Activated CD8-positive, alpha-beta memory T cell treated with anti-CD3 and anti-CD28 coated beads, Interleukin-2, amount 10 ng/mL, durations not matched to agents 7 days and 5 days (primary cell): ENCODE measurements around the gene MTRR. TPM values are rescaled to one million over a fixed set of nuclear protein-coding genes. Genes with fewer than 3 reads are reported as not detected.

Source experiments
- ATAC-seq: fragments of 150-1000 bp; cut with Tn5 transposase; one replicate; pipeline ENCODE4 v1.10.0; 2021; ENCODE audit warnings: moderate library complexity
- CTCF ChIA-PET: fragments of 350-600 bp; sonication (Branson Sonifier 250); formaldehyde crosslinking; loops from one replicate; lab custom pipeline; 2021; ENCODE audit warnings: antibody characterized with exemption; lab: Charles Lee
- DNase-seq: peaks from one replicate; pipeline ENCODE4 v3.0.0-alpha.2; 2020
- H3K27ac Mint-ChIP-seq: one replicate; pipeline ENCODE4 v1.8.0; 2021; ENCODE audit warnings: mild to moderate bottlenecking, mixed read lengths
- H3K27me3 Mint-ChIP-seq: one replicate; pipeline ENCODE4 v1.8.0; 2021; ENCODE audit warnings: mixed read lengths
- H3K36me3 Mint-ChIP-seq: one replicate; pipeline ENCODE4 v1.8.0; 2021; ENCODE audit warnings: mild to moderate bottlenecking, mixed read lengths
- H3K4me1 Mint-ChIP-seq: one replicate; pipeline ENCODE4 v1.8.0; 2021; ENCODE audit warnings: mixed read lengths
- H3K4me3 Mint-ChIP-seq: one replicate; pipeline ENCODE4 v1.8.0; 2021; ENCODE audit warnings: mild to moderate bottlenecking, moderate library complexity, mixed read lengths
- H3K9me3 Mint-ChIP-seq: one replicate; pipeline ENCODE4 v1.8.0; 2022; ENCODE audit warnings: low read depth, mixed read lengths
- total RNA-seq, 2 experiments: library from RNA; stranded (reverse); gene quantifications; one replicate each; pipeline ENCODE4 v1.2.3, GENCODE V29; 2021

Gene MTRR
- total RNA-seq, 2 experiments from 2014 or later, result 46.9 to 62.4 TPM

DNA sequence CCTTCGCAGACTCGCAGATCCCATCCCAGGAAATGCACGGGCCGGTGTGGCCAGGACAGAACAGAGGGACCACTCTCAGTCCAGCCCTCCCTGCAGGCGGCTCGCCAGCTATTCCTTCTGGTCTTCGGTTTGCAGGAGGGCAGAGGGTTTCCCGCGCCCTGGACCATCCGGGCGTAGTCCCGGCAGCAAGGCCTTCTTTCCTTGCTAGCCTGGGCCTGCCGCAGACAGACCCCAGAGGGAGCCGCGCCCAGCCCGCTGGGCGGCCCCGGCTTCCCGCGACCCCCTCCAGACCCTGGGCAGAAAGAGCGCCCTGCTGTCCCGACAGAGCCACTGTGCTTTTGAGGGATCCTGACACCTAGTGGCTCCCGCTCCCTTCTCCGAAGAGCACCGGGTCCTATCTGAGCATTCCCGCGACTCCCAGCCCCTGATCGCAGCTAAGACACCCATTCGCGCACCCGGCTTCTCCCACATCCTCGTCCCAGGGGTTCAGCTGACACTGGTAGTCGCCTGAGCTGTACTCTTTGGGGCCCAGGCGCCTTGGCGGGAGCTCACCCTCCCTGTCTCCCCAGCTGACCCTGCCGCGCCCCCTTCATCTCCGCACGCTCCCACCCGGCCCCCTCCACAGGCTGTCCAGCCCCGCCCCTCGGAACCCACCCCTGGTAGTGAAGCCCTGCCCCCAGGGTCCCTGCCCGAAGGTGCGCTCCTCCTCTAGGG, 19.1 kb upstream of the MTRR start:
- Mint-ChIP-seq H3K4me1 (peaks cover 19% of the 10 kb centered on the region), H3K4me3 (peak overlapping the region; percentile 16), H3K9me3 (no peaks in the 10 kb centered on the region), H3K27me3 (peaks cover 60% of the 10 kb centered on the region), H3K36me3 (peaks cover 1% of the 10 kb centered on the region), H3K27ac (no peak overlapping the region)
- CTCF ChIA-PET, result interaction anchor here (2.6 kb wide), 1 partner anchor 10 kb away, joined by 7 read pairs; no protein-coding TSS in a partner anchor
- no peak for ATAC-seq
- no peak for DNase-seq

GRCh38 chr5:7850395-7851239, 18.3 kb upstream of the MTRR start, which contains the start of gene CFAP90:
CFAP90 (minus strand) TSS chr5:7851133; CDS start chr5:7851021, 112 bp downstream.
- DNase-seq (no peak), ATAC-seq (peak; percentile 48)
- Mint-ChIP-seq H3K4me1 (peaks cover 19% of the 10 kb centered on the region), H3K27me3 (peaks cover 56% of the 10 kb centered on the region), H3K27ac (no peak within 1 kb of the TSS), H3K4me3 (peak within 1 kb of the TSS; percentile 41), H3K36me3 (peaks cover 1% of the 10 kb centered on the region), H3K9me3 (no peaks in the 10 kb centered on the region)
- CTCF ChIA-PET, result interaction anchor here (2.6 kb wide), 1 partner anchor 10 kb away, joined by 7 read pairs; no protein-coding TSS in a partner anchor

DNA sequence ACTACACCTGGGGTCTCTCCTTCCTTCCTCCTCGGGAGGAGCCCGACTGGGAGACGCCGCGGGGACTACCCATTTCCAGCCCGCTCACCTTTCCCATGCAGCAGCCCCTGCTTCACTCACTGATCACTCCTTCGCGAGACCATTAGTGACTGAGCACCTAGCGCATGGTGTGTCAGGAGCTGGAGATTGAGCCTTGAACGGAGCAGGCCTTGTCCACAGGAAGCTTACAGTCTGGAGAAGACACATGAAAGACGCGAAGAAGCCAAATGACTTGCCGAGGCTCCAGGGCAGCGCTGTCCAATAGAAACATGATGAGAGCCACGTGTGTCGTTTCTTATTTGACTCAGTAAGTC, 17.7 kb upstream of the MTRR start:
- H3K4me3 Mint-ChIP-seq, result peak overlapping the region; percentile 41
- H3K36me3 Mint-ChIP-seq, result peaks cover 1% of the 10 kb centered on the region
- CTCF ChIA-PET, result interaction anchor here (2.6 kb wide), 1 partner anchor 9 kb away, joined by 7 read pairs; no protein-coding TSS in a partner anchor
- ATAC-seq (no peak), DNase-seq (no peak)
- H3K27me3 Mint-ChIP-seq, result peaks cover 56% of the 10 kb centered on the region
- H3K4me1 Mint-ChIP-seq, result peaks cover 19% of the 10 kb centered on the region
- H3K9me3 Mint-ChIP-seq, result no peaks in the 10 kb centered on the region
- H3K27ac Mint-ChIP-seq, result no peak overlapping the region

DNA sequence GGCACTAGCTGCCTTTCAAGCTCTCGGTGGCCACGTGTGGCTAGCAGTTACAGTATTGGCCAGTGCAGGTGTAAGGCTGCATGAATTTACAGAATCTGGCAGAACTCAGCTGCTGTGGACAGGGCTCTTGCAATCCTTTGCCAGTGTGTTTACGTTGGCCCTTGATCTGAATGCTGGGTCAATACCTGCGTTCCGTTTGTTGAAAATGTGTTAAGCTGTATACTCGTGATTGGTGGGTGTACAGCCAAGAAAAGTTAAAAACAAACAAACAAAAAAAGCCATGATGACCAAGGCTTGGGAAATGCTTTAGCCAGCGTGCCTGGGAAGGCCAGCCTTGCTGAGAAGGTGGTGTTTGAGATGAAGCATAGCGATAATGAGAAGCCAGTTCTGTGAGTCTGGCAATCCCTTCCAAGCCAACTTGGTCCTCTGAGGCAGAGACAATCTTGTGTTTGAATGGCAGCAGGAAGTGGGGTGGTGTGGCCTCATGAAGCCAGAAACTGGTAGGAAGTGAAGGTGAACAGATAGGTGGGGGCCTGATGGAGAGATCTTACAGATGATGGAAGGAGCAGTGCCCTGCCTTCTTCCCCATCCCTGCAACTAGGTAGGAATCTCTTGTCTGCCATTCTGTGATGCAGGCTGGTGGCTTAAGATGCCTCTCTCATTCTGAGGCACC, 17.2 kb upstream of the MTRR start:
- H3K27me3 Mint-ChIP-seq, result peaks cover 56% of the 10 kb centered on the region
- no peak overlapping the region for H3K27ac Mint-ChIP-seq
- CTCF ChIA-PET, result interaction anchor here (2.6 kb wide), 1 partner anchor 8 kb away, joined by 7 read pairs; no protein-coding TSS in a partner anchor
- DNase-seq (peak; percentile 53), ATAC-seq (peak; percentile 40)
- no peak overlapping the region for H3K4me3 Mint-ChIP-seq
- H3K36me3 Mint-ChIP-seq, result peaks cover 1% of the 10 kb centered on the region
- H3K9me3 Mint-ChIP-seq, result no peaks in the 10 kb centered on the region
- peaks cover 20% of the 10 kb centered on the region for H3K4me1 Mint-ChIP-seq

DNA sequence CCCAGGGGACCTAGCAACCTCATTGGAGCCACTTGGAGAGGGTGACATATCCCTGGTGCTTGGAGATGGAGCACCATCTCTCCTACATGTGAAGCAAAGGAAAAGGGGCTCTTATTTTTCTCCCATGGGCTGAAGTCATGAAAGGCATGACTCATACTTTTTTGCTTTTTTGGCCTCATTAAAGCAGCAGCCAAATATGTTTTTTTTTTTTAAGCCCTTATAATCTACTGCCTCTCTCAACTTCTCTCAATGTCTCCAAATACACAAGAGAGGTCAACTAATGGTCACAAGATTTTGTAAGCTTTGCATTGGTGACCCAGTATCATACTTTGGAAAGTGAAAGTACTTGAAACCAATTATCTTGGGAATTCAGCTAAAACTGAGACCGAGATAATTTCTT, 16.4 kb upstream of the MTRR start:
- CTCF ChIA-PET, result no interaction called here
- no peak for DNase-seq
- Mint-ChIP-seq H3K4me3 (no peak overlapping the region), H3K9me3 (no peaks in the 10 kb centered on the region), H3K36me3 (peaks cover 1% of the 10 kb centered on the region), H3K4me1 (peaks cover 26% of the 10 kb centered on the region), H3K27me3 (peaks cover 50% of the 10 kb centered on the region), H3K27ac (no peak overlapping the region)
- no peak for ATAC-seq

- Mint-ChIP-seq H3K4me1 (peaks cover 31% of the 10 kb centered on the region), H3K27me3 (peaks cover 47% of the 10 kb centered on the region), H3K36me3 (peaks cover 4% of the 10 kb centered on the region), H3K4me3 (no peak overlapping the region), H3K9me3 (no peaks in the 10 kb centered on the region), H3K27ac (no peak overlapping the region)
- DNase-seq, result no peak
- CTCF ChIA-PET, result no interaction called here
- no peak for ATAC-seq
These were observed 16.0 kb upstream of the MTRR start for GRCh38 chr5:7852988-7853387.

GRCh38 chr5:7855611-7856010, 13.3 kb upstream of the MTRR start:
- ATAC-seq (no peak), DNase-seq (no peak)
- H3K4me1 Mint-ChIP-seq, result peaks cover 37% of the 10 kb centered on the region
- no peak overlapping the region for H3K27ac Mint-ChIP-seq
- H3K4me3 Mint-ChIP-seq, result no peak overlapping the region
- H3K9me3 Mint-ChIP-seq, result no peaks in the 10 kb centered on the region
- peaks cover 21% of the 10 kb centered on the region for H3K36me3 Mint-ChIP-seq
- peaks cover 25% of the 10 kb centered on the region for H3K27me3 Mint-ChIP-seq
- CTCF ChIA-PET, result interaction anchor here (2.1 kb wide), 1 partner anchor 17 kb away, joined by 7 read pairs; no protein-coding TSS in a partner anchor

- Mint-ChIP-seq H3K4me3 (no peak overlapping the region), H3K4me1 (peaks cover 29% of the 10 kb centered on the region), H3K27ac (no peak overlapping the region), H3K9me3 (no peaks in the 10 kb centered on the region), H3K27me3 (peaks cover 16% of the 10 kb centered on the region), H3K36me3 (peaks cover 26% of the 10 kb centered on the region)
- peak; percentile 73 for ATAC-seq
- peak; percentile 59 for DNase-seq
- CTCF ChIA-PET, result interaction anchor here (0.6 to 2.7 kb wide), 5 partner anchors 11 to 111 kb away, joined by 3 to 14 read pairs (median 7); partner anchors contain the start of genes FASTKD3 and MTRR
These were observed 12.1 kb upstream of the MTRR start for GRCh38 chr5:7856855-7857254.

DNA sequence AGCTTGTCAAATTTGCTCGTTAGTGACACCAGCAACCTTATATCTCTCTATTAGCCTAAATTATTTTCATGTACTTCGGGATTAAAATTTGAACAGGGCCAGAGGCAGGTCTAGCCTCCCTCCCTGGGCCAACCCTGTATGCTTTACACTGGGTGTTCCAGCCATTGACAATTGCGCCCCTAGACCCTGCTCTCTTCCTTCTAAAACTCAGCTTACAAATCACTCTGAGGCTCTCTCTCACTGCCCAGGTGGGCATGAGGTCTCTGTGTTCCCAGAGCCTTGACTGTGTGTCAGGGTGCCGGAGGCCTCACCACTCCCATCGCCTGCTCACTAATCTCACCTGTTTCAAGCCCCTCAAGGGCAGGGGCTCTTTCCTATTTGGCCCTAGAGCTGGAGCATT, 11.6 kb upstream of the MTRR start:
- no peak for DNase-seq
- no peak overlapping the region for H3K4me3 Mint-ChIP-seq
- H3K9me3 Mint-ChIP-seq, result no peaks in the 10 kb centered on the region
- CTCF ChIA-PET, result interaction anchor here (1.2 to 2.7 kb wide), 6 partner anchors 11 to 41 kb away, joined by 3 to 14 read pairs (median 6); partner anchors contain the start of genes FASTKD3 and MTRR
- peaks cover 26% of the 10 kb centered on the region for H3K36me3 Mint-ChIP-seq
- H3K4me1 Mint-ChIP-seq, result peaks cover 24% of the 10 kb centered on the region
- peaks cover 11% of the 10 kb centered on the region for H3K27me3 Mint-ChIP-seq
- ATAC-seq, result no peak
- H3K27ac Mint-ChIP-seq, result peak overlapping the region; percentile 80

GRCh38 chr5:7857926-7858632, 10.9 kb upstream of the MTRR start:
- ATAC-seq (peak; percentile 80), DNase-seq (peak; percentile 72)
- H3K36me3 Mint-ChIP-seq, result peaks cover 32% of the 10 kb centered on the region
- H3K27me3 Mint-ChIP-seq, result peaks cover 11% of the 10 kb centered on the region
- H3K9me3 Mint-ChIP-seq, result no peaks in the 10 kb centered on the region
- H3K27ac Mint-ChIP-seq, result peak overlapping the region; percentile 80
- CTCF ChIA-PET, result interaction anchor here (0.8 to 2.7 kb wide), 7 partner anchors 10 to 102 kb away, joined by 3 to 14 read pairs (median 4); partner anchors contain the start of genes FASTKD3 and MTRR
- no peak overlapping the region for H3K4me3 Mint-ChIP-seq
- peaks cover 22% of the 10 kb centered on the region for H3K4me1 Mint-ChIP-seq

GRCh38 chr5:7866196-7866595, 2.8 kb upstream of the MTRR start:
- DNase-seq, result no peak
- H3K36me3 Mint-ChIP-seq, result peaks cover 42% of the 10 kb centered on the region
- CTCF ChIA-PET, result interaction anchor here (2.0 to 3.0 kb wide), 2 partner anchors 9 to 20 kb away, joined by 5 to 14 read pairs; no protein-coding TSS in a partner anchor
- no peak overlapping the region for H3K4me3 Mint-ChIP-seq
- ATAC-seq, result no peak
- no peaks in the 10 kb centered on the region for H3K27me3 Mint-ChIP-seq
- no peak overlapping the region for H3K27ac Mint-ChIP-seq
- H3K9me3 Mint-ChIP-seq, result no peaks in the 10 kb centered on the region
- peaks cover 38% of the 10 kb centered on the region for H3K4me1 Mint-ChIP-seq

DNA sequence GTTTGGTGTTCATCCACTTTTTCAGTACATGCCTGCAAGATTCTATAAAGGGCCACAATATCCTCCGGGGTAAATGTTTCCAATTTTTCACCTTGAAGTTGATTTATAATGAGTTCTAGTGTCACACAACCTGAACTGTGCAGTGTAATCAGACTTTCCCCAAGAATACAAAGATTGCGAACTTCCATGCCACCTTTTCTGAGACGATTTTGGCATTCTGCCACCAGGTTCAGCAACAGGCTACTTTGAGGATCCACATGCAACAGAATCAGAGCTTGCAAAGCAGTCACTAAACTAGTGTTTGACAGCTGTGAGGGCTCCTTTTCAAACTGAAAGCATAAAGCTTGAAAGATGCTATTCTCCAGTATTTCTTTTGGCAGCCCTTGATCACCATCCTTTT, 1.7 kb upstream of the MTRR start:
- no peak for ATAC-seq
- H3K4me3 Mint-ChIP-seq, result peak overlapping the region; percentile 42

More for the DNA sequence above, 1.7 kb upstream of the MTRR start:
- Mint-ChIP-seq H3K27me3 (no peaks in the 10 kb centered on the region), H3K4me1 (peaks cover 49% of the 10 kb centered on the region), H3K36me3 (peaks cover 44% of the 10 kb centered on the region), H3K9me3 (no peaks in the 10 kb centered on the region), H3K27ac (no peak overlapping the region)
- no peak for DNase-seq
- CTCF ChIA-PET, result interaction anchor here (3.0 kb wide), 1 partner anchor 10 kb away, joined by 14 read pairs; no protein-coding TSS in a partner anchor
